Measurements from ENCODE around the gene USP20.
"Not testable (repeated sequence)": the region's sequence is repeated elsewhere in the genome, so short reads cannot be mapped to it uniquely, and the experiment has no call there.

Gene USP20

DNA sequence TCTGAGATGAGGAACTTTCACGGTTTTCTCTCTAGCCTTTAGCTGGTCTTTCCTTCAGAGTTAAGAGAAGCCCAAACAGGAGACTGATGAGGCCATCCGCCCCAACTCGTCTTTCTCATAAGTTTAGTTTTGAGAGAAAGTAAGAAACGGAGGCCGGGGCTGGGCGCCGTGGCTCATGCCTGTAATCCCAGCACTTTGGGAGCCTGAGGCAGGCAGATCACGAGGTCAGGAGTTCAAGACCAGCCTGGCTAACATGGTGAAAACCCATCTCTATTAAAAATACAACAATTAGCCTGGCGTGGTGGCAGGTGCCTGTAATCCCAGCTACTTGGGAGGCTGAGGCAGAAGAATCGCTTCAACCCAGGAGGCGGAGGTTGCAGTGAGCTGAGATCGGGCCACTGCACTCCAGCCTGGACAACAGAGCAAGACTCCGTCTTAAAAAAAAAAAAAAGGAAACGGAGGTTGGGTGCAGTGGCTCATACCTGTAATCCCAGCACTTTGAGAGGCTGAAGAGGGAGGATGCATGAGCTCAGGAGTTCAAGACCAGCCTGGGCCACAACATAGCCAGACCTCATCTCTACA, 55.6 kb downstream of the USP20 start:
- DNase-seq: not testable (repeated sequence)

DNA sequence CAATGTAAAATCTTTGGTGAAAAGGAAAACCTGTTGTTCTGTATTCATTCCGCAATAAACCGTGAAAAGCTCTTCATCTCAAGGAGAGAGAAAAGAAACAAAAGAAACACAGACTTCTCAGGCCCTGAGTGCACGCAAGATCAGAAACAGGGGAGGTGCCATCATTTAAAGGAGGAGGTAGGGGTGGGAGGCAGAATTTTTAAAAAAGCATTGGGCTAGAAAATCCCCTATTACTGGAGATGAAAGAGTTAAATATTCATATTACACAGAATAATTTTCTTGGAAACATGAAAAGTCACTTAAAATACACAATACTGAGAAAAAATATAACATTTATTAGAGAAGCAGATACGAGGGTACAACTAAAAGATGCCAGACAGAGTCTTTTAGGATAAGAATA, 56.3 kb downstream of the USP20 start:
- no peak for DNase-seq

- DNase-seq: no peak
Observed at GRCh38 chr9:129894120-129894823, 59.0 kb downstream of the USP20 start.

DNA sequence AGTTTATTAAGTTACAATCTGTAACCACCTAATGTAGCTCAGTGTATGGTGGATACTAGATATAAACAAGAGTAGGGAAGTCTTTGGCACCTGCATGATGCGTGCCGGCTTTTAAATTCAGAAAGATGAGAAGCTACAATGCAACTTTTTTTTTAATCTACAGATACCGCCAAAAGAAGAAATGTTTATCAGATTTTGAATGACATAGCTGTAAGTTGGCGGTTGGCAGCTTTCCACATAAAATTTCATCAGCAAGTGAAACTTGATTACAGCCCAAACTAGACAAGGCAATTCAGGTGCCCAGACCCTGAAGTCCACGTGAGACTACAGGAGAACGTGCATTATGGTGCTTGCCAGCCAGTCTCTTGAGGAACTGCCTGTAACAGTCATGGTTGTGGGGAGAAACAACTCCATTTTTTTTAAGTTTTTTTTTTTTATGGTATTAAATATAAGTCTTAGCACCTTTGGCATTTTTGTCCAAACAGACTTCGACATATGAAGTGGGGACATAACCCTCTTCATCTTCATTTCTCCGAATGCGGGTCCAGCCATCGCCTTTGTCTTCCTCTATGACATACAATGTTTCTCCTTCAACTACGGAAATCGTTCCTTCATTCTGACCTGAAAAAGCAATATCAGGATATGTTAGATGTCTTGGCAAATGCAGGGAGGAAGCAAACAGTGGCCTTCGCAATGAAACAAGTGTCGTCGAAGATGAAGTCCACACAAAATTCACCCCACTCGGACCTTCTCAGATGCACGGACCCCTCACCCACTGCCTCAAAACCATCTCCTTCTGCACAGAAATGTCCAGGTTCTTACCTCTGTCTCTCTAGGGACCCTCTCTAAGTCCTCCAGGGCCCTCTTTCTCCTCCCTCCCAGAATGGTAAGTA, 60.4 kb downstream of the USP20 start:
- DNase-seq: no peak

DNA sequence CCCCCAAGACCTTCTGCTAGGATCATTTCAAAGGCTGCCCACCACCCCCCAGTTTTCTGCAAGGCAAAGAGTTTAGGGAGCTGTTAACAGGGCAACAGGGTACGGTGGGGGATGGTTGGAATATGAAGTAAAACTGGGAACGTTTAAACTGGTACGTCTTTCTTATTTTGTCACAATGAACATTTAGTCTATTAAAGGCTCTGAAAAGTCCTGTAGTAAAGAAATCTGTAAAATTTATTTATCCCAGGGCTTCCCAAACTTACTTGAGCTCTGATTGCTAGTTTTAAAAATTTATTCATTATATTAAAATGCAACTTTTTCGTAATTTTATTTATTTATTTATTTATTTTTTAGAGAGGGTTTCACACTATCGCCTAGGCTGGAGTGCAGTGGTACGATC, 62.0 kb downstream of the USP20 start:
- DNase-seq: no peak

DNA sequence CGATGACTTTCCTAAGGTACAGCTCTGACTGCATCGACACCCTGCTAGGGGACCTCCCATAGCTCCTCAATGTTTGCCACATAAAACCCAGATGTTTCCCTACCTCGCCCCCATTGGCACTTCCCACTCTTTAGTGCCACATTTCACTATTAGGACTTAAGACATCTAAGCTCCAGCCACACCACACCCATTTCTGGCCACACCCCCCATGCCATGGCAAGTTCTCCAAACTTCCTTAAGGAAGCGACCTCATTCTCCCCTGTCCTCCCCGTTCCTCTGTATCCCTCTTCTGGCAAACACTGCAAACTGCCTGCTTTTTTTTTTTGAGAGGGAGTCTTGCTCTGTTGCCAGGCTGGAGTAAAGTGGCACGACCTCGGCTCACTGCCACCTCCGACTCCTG, 62.9 kb downstream of the USP20 start:
- DNase-seq: no peak

DNA sequence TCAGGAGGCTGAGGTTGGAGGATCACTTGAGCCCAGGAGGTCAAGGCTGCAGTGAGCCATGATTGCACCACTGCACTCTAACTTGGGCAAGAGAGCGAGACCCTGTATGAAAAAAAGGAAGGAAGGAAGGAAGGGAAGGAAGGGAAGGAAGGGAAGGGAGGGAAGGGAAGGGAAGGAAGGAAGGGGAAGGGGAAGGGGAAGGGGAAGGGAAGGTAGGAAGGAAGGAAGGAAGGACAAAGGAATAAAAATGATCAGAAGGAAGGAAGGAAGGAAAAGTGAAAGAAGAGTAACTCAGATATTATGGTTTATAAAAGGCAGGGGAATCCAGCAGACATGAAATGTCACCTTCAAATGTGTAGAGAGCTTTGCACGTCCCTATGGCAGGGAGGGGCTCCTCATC, 64.4 kb downstream of the USP20 start:
- no peak for DNase-seq

GRCh38 chr9:129900263-129901027, 65.2 kb downstream of the USP20 start:
- no peak for DNase-seq

- DNase-seq: no peak
Observed at GRCh38 chr9:129901993-129902739, 66.9 kb downstream of the USP20 start.

DNA sequence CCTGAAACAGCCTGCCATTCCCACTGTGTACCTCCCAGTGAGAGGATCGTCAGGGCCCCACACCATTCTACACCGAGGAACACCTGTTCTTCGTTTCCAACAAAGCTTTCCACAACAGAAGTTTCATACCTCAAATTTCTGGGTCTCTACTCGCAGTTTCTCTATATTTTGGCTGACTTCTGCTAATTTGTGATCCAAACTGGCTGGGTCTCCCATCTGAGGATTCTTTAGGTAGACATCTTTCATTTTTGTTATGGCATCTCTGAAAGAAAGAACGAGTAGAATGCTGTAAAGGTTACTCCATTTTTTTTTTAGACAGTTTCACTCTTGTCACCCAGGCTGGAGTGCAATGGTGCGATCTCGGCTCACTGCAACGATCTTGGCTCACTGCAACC, 67.5 kb downstream of the USP20 start:
- DNase-seq: no peak

- no peak for DNase-seq
Observed at GRCh38 chr9:129904734-129905133, 69.5 kb downstream of the USP20 start.

DNA sequence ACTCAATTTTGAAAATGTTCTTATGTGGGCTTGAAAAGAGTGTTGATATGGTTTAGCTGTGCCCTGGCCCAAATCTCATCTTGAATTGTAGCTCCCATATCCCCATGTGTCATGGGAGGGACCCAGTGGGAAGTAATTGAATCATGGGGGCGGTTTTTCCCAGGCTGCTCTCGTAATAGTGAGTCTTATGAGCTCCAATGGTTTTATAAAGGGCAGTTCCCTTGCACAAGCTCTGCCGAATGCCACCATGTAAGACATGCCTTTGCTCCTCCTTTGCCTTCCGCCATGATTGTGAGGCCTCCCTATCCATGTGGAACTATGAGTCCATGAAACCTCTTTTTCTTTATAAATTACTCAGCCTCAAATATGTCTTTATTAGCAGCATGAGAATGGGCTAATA, 71.0 kb downstream of the USP20 start:
- DNase-seq: no peak

- DNase-seq: no peak
Observed at GRCh38 chr9:129907201-129907600, 71.9 kb downstream of the USP20 start.

GRCh38 chr9:129908906-129909305, 73.6 kb downstream of the USP20 start:
- no peak for DNase-seq

GRCh38 chr9:129909851-129910250, 74.6 kb downstream of the USP20 start:
- DNase-seq: no peak

GRCh38 chr9:129910628-129911567, 75.6 kb downstream of the USP20 start:
- DNase-seq: peak; percentile 52

GRCh38 chr9:129914051-129914450, 78.8 kb downstream of the USP20 start:
- no peak for DNase-seq

DNA sequence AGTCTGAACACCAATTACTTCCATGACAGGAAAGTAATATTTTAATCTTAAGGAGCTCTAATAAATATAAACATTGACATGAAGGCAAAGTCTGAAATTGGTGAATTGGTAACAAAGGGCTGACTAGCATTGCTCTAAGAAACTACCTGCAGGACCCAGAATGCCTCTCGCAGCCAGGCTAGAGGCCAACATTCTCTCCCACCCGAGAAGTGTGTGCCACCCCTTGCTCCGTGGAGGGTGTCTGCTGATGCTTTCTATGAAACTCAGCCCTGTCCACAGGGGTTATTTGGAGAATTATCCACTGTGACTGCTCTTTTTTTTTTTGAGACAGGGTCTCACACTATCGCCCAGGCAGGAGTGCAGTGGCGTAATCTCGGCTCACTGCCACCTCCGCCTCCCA, 81.4 kb downstream of the USP20 start:
- no peak for DNase-seq

GRCh38 chr9:129918296-129918950, 83.2 kb downstream of the USP20 start:
- no peak for DNase-seq

DNA sequence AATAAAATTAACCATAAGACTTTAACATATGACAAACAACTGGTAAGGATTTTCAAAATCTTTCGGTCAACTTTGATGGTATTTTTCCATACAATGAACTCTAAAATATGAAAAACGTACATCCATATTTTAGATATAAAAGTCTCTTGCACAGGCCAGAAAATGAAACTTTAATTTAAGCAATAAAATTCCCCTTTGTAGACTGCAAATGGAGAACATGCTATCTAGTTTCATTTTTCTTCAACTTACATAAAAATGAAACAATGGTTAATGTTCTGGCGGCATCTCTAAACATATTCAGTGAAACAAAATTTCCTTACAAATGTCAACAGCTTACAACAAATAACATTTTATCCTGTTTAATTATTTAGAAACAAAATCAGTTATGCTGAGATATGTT, 84.0 kb downstream of the USP20 start:
- DNase-seq: no peak

DNA sequence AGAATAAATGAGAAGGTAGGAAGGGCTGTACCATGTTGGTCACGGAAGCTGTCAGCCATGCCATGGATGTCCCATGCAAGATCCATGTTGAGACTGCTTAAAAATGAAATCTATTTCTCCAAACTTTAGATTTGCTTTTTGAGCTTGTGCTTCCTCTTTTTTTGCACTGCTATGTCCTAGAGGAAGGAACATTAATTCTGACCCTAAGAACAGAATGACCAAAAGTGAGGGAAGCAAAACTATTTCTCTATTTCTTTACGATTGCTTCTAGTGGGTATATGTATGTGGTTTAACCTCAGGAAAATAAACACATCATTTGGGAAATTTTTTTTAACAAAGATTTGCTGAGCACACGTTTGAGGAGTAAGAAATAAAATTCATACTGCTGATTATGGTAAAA, 84.6 kb downstream of the USP20 start:
- DNase-seq: no peak
